GM21825 (cell line): ENCODE results near the gene ACO1.

ENCODE experiments used
- ATAC-seq: cut with Tn5 transposase; IDR thresholded peaks from one replicate; pipeline ENCODE4 v1.9.1; 2021; ENCODE audit warnings: mild to moderate bottlenecking, moderate library complexity; ENCODE audit not compliant: unreplicated experiment

ACO1 gene

DNA sequence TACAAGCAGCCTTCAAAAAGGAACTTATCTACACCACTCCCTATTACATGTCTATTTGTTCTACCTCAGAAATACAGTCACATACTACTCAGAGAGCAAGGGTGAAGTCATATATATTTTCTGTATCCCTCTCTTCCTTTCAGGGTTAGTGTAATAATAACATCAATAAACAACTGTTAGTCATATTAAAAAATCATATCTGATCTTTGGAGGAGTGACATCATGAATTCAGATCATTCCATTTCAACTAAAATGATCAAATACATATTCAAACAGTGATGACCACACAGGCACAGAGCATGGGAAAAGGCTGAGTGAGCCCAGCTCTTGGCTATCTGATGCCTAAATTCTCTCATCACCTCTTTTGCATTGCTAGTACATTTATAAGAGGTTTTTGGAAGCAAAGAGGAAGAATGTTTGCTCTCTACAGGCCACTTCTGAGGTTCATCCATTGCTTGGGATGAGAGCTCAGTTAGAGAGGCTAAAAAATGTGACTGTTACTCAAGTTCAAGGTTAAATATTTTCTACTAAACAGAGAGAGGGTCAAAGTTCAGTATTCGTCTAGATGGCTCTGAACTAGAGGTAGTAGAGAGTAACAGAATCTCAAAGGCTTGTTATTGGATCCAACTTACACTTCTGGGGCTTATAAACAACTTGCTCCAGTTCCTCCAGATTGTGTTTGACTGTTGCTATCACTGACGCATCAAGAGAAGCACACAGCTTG lies 102.6 kb downstream of the ACO1 start:
- ATAC-seq, result no peak

DNA sequence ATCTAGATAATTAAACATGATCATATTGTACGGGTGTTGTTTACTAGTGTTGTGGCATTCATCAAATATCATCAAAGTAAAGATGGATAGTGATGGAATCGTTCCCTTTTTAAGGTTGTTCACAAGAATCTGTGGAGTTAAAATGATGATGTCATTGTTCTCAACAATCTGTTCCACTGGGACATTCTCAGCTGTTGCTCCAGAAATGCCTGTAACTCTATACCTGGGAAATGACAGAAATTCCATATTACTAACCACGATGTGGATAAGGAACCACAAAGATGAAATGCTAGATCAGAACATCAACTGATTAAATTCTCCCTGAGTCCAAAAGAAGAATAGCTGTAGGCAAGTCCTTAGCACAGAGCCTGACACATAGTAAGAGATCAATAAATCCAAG lies 103.5 kb downstream of the ACO1 start:
- ATAC-seq, result no peak

DNA sequence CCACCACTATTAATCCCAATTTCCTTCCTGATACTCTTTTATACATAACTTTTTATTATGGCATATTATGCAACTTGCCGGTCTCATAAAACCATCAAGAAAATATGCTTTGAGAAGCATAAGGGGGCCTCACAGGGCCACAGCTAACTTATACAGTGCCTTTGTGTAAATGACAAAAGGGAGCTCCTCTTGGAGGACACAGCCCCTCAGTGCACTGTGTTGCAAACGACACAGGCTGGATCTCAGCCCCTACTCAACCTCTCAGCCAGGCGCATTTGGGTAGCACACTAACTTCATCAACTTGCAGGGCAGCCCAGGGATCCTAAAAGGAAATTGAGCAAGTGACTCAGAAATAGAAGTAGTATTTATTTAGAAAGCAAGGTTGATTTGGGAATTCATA lies 106.2 kb downstream of the ACO1 start:
- no peak for ATAC-seq

DNA sequence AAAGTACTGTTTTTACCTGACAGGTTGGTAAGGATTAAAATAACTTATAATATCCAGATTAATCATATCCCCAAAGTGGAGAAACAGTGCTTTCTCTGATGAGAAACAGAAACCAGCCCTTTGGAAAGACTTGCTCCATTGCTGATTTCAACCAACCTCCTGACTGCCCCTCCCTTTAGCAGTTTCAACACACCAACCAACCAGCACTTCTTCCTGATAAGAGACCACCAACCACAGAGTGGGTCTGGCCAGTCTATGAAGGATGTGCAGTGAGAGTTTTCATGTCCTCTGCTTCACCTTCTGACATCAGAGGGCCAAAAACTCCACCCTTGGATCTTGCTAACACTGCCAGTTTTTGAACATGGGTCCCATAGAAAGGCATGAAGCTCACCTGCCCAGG lies 113.5 kb downstream of the ACO1 start:
- ATAC-seq, result no peak

DNA sequence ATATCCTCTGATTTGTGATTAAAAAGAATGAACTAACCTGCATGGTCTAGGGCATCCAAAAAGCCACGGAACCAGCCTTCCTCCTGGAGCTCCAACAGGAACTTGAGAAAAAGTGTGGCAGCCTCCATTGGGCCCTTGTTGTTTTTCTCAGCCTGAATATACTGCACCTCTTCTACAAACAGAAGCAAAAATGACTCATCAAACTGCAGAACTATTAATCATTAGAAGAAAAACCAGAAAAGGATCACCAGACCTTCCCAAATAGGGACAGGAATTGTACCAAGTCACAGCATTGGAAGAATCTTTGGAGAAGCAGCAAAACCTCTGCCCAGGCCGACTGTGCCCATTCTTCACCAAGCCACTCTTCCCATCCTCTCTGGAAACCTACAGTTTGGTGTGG lies 116.3 kb downstream of the ACO1 start:
- no peak for ATAC-seq

DNA sequence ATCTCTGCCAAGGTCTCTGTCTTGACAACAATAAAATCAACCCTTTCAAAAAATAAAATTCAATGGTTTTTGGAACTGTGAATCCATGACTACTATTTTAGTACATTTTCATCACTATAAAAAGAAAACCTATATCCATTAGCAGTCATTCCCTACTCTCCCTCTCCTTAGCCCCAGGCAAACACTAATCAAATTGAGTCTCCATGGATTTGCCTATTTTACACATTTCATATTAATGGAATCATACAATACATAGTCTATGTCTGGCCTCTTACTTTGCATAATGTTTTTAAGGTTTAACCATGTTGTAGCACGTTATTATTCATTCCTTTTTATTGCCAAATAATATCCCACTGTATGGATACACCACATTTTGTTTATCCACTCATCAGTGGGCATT lies 117.4 kb downstream of the ACO1 start:
- ATAC-seq, result no peak

DNA sequence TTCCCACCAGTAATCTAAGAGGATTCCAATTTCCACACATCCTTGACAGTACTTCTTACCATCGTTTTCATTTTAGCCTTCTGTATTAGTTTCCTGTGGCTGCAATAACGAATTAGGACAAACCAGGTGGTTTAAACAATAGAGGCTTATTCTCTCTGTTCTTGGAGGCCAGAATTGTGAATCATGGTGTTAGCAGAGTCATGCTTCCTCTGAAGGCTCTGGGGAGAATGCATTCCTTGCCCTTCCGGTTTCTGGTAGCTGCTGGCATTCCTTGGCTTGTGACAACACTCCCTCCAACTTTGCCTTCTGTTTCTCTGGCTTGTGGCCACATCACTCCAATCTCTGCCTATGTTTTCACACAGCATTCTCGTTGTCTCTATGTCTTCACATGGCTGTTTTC lies 118.0 kb downstream of the ACO1 start:
- no peak for ATAC-seq

DNA sequence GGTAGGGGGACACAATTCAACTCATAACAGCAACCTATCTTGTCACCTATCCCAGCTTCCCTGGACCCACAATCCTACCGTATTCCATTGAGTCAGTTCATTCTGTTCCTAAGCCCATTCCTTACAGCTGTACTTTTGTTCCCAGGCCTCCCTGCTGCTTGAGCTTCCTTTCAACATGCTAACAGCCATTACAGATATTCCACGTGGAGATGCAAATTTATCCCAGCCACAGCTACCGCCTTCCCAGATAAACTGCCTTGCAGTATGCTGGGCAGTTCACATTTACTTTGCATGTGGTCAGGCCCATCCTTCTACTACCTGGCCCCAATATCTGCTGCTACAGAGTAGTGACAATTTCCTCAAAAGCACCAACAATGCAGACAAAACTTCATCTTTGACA lies 118.6 kb downstream of the ACO1 start:
- ATAC-seq, result no peak
